ENCODE results near the gene AKR1D1.

- no peak for TF ChIP-seq CTCF (IDR thresholded peaks at IDR 0.05 in 4 of 5, conservative IDR thresholded peaks at IDR 0.05 in 1 of 5)
- no peak for TF ChIP-seq POLR2A (IDR thresholded peaks at IDR 0.05)
Observed at GRCh38 chr7:138036135-138036534, 40.1 kb upstream of the AKR1D1 start.

All from gastrocnemius medialis (tissue), 4 donors.